ENCODE measurements around the gene FLNA. TPM values are rescaled to one million over a fixed set of nuclear protein-coding genes. Genes with fewer than 3 reads are reported as not detected.

FLNA gene
- total RNA-seq, 1 experiment from 2014 or later = 1,841 TPM

DNA sequence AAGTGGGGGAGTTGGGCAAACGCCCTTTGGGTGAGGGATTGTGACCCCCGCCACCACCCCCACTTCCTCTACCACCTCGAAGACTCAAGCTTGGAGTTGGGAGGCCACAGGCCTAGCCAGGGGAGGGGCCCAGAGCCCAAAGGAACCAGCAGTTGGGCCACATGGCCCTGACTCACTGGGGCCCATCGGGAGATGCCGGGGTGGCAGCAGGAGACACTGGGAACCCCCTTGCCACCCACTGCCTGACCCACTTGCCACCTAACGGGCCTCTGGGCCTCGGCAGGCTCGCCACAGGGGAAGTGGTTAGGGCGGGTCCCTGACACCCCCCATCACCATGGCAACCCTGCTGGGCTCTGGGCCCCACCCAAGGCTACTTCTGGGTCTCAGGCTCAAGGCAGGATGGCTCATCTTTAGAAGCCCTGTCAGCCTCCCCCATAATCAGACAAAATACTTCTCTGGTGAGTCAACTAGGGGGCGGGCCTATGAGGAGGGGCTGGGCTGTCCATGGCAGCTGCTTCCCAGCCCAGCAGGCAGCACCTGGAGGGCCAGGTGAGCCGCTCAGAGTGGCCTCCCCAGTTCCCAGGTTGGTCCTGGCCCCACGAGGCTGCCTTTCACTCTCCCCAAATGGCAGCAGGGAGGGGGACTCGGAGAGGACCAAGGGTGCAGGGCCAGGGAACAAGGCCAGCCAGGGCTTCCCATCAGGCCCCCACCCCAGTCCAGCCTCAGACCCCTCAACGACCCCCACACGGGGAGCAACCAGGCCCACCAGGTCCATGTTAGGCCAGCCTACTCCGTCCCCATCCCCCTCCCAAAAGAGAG, 5.6 kb downstream of the FLNA start:
- ChIA-PET CTCF (interaction anchor here (0.5 kb wide), 1 partner anchor 248 kb away, joined by 4 read pairs; no protein-coding TSS in a partner anchor), POLR2A (ENCODE audit: unreplicated experiment) (interaction anchor here (0.5 to 1.1 kb wide), 12 partner anchors 17 to 570 kb away, joined by 4 to 14 read pairs (median 7); no protein-coding TSS in a partner anchor)
- H3K4me3 ChIP-seq = peak overlapping the region; percentile 56; the same call in 1 of the 2 replicates
- no peaks in the 10 kb centered on the region for H3K36me3 ChIP-seq (ENCODE audit: low read depth)
- no peaks in the 10 kb centered on the region for H3K9me3 ChIP-seq (ENCODE audit: insufficient read depth, low read depth)
- peak overlapping the region; percentile 89 for H3K27ac ChIP-seq
- no peaks in the 10 kb centered on the region; the same call in 1 of the 2 replicates for H3F3A ChIP-seq (ENCODE audit: insufficient read depth, low read depth)
- H3K27me3 ChIP-seq (ENCODE audit: insufficient read depth, low read depth) = no peaks in the 10 kb centered on the region
- H3K79me2 ChIP-seq (ENCODE audit: low read depth) = peaks cover 35% of the 10 kb centered on the region
- H4K20me1 ChIP-seq (ENCODE audit: insufficient read depth) = no peaks in the 10 kb centered on the region
- BruUV-seq (replicated peaks) = no TSS peak
- intact Hi-C loops (cut with micrococcal nuclease; ENCODE audit: unreplicated experiment) = loop anchor here (1.0 to 2.0 kb wide), 2 partner anchors 9 to 644 kb away; partner anchors contain the start of genes ABCD1 and BCAP31
- H3K4me1 ChIP-seq (replicated peaks; ENCODE audit: insufficient read depth) = no peaks in the 10 kb centered on the region; the same call in 1 of the 2 replicates
- peak; percentile 79 to 94 for DNase-seq
- H2AFZ ChIP-seq = no peak overlapping the region
- peak overlapping the region; percentile 70 for H3K4me2 ChIP-seq
- H3K9me2 ChIP-seq (ENCODE audit: insufficient read depth) = no peaks in the 10 kb centered on the region
- no peak for TF ChIP-seq EZH2 (IDR thresholded peaks at IDR 0.05; ENCODE audit: low read depth)
- TF ChIP-seq, protein P1, sequence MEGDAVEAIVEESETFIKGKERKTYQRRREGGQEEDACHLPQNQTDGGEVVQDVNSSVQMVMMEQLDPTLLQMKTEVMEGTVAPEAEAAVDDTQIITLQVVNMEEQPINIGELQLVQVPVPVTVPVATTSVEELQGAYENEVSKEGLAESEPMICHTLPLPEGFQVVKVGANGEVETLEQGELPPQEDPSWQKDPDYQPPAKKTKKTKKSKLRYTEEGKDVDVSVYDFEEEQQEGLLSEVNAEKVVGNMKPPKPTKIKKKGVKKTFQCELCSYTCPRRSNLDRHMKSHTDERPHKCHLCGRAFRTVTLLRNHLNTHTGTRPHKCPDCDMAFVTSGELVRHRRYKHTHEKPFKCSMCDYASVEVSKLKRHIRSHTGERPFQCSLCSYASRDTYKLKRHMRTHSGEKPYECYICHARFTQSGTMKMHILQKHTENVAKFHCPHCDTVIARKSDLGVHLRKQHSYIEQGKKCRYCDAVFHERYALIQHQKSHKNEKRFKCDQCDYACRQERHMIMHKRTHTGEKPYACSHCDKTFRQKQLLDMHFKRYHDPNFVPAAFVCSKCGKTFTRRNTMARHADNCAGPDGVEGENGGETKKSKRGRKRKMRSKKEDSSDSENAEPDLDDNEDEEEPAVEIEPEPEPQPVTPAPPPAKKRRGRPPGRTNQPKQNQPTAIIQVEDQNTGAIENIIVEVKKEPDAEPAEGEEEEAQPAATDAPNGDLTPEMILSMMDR (conservative IDR thresholded peaks at IDR 0.05) = no peak

DNA sequence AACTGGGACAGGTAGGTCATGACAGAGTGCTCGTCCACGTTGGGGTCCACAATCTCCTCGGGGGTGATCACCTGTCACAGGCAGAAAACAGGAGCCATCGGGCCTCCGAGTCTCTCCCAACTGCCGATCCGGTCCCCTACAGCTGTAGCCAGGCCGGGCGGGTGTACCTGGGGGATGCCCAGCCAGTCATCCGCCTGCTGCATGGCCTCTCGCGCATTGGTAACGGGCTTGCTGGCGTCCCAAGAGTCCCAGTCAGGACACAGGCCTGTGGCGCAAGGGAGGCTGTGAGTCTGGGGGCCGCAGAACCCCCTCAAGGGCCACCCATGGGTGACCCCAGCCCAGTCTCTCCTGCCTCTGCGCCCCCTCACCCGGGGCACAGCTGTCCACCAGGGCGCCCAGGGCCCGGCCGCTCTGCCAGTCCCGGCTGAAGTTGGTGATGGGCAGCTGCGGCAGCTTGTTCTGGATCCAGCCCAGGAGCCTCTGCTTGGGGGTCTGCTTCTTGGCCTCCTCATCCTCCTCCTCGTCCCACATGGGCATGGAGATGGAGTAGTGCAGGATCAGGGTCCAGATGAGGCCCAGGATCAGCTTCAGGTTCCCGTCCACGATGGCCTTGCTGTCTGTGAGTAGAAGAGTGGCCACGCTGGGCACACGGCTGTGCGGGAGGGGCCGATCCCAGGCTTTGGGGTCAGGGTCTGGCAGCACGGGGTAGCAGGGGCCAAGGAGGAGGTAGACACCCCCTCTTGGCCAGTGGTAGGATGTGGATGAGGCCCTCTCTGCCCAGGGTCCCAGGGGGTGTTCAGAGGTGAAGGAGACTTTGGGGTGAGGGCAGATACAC, 6.7 kb downstream of the FLNA start:
- Histone ChIP-seq H3K4me2 (peak overlapping the region; percentile 70; the same call in 1 of the 2 replicates), H3F3A (ENCODE audit: insufficient read depth, low read depth) (no peaks in the 10 kb centered on the region; the same call in 1 of the 2 replicates), H3K9me2 (ENCODE audit: insufficient read depth) (no peaks in the 10 kb centered on the region), H4K20me1 (ENCODE audit: insufficient read depth) (no peaks in the 10 kb centered on the region), H3K4me3 (no peak overlapping the region), H3K27me3 (ENCODE audit: insufficient read depth, low read depth) (no peaks in the 10 kb centered on the region), H3K79me2 (ENCODE audit: low read depth) (peaks cover 35% of the 10 kb centered on the region), H3K36me3 (ENCODE audit: low read depth) (no peaks in the 10 kb centered on the region), H3K27ac (0 out of 2 replicates have a peak overlapping the region, but pooled peaks have one; percentile 23), H3K4me1 (replicated peaks; ENCODE audit: insufficient read depth) (no peaks in the 10 kb centered on the region), H2AFZ (no peak overlapping the region), H3K9me3 (ENCODE audit: insufficient read depth, low read depth) (no peaks in the 10 kb centered on the region)
- intact Hi-C loops (cut with micrococcal nuclease; ENCODE audit: unreplicated experiment) = loop anchor here (2.0 kb wide), 1 partner anchor 643 kb away; the partner anchor contains the start of genes ABCD1 and BCAP31
- DNase-seq = no peak
- BruUV-seq (replicated peaks) = no TSS peak
- POLR2A ChIA-PET (ENCODE audit: unreplicated experiment) = no interaction called here
- TF ChIP-seq, protein P1 (conservative IDR thresholded peaks at IDR 0.05) = no peak
- no peak for TF ChIP-seq EZH2 (IDR thresholded peaks at IDR 0.05; ENCODE audit: low read depth)
- CTCF ChIA-PET = interaction anchor here (0.6 kb wide), 1 partner anchor 164 kb away, joined by 6 read pairs; no protein-coding TSS in a partner anchor

DNA sequence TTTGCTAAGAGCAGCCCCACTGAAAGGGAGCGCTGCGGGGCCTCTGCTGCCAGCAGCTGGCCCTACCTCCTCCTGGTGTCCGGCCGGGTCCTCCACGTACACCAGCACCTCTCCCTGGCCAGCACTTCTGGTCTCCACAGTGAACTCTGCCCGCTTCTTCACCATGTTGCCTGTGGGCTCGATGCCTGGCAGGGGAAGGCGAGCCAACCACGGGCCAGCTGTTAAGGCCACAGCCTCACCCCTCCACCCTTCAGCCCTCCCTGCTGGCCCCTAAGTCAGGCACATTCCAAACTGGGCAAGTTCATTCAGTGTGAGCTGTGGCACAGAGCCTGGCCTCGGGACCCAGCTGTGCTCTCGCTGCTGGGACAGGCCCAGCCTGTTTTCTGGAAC, 7.8 kb downstream of the FLNA start:
- ChIA-PET POLR2A (ENCODE audit: unreplicated experiment) (no interaction called here), CTCF (no interaction called here)
- intact Hi-C loops (cut with micrococcal nuclease; ENCODE audit: unreplicated experiment) = no loop called here
- H3K4me1 ChIP-seq (replicated peaks; ENCODE audit: insufficient read depth) = no peaks in the 10 kb centered on the region
- no peak overlapping the region for H2AFZ ChIP-seq
- H3K27ac ChIP-seq = no peak overlapping the region
- no peak overlapping the region for H3K4me2 ChIP-seq
- no TSS peak for BruUV-seq (replicated peaks)
- H3K9me2 ChIP-seq (ENCODE audit: insufficient read depth) = no peaks in the 10 kb centered on the region
- no peak for DNase-seq
- no peaks in the 10 kb centered on the region; the same call in 1 of the 2 replicates for H3F3A ChIP-seq (ENCODE audit: insufficient read depth, low read depth)
- no peaks in the 10 kb centered on the region for H3K36me3 ChIP-seq (ENCODE audit: low read depth)
- H3K9me3 ChIP-seq (ENCODE audit: insufficient read depth, low read depth) = no peaks in the 10 kb centered on the region
- no peaks in the 10 kb centered on the region for H4K20me1 ChIP-seq (ENCODE audit: insufficient read depth)
- H3K27me3 ChIP-seq (ENCODE audit: insufficient read depth, low read depth) = no peaks in the 10 kb centered on the region
- no peak overlapping the region for H3K4me3 ChIP-seq
- TF ChIP-seq, protein P1 (conservative IDR thresholded peaks at IDR 0.05) = no peak
- TF ChIP-seq EZH2 (IDR thresholded peaks at IDR 0.05; ENCODE audit: low read depth) = no peak
- peaks cover 35% of the 10 kb centered on the region for H3K79me2 ChIP-seq (ENCODE audit: low read depth)

All from PC-9 (cell line).